NCI-H2081 treated with DMSO at 0.1 percent for 48 hours (cell line): Measurements from ENCODE around the gene SMCO4.
"Not testable (repeated sequence)": the region's sequence is repeated elsewhere in the genome, so short reads cannot be mapped to it uniquely, and the experiment has no call there.

Experiments used
- DNase-seq: peaks from one replicate; lab custom pipeline; 2025; lab: John Stamatoyannopoulos, UW

SMCO4 gene

GRCh38 chr11:93560199-93560932, 17.2 kb upstream of the SMCO4 start:
- DNase-seq = no peak

- DNase-seq = no peak
Observed at GRCh38 chr11:93559681-93560080, 16.5 kb upstream of the SMCO4 start.

- DNase-seq = no peak
Observed at GRCh38 chr11:93552874-93553273, 9.7 kb upstream of the SMCO4 start.

GRCh38 chr11:93549976-93550375, 6.8 kb upstream of the SMCO4 start:
- DNase-seq = no peak

- no peak for DNase-seq
Observed at GRCh38 chr11:93548679-93549319, 5.6 kb upstream of the SMCO4 start.

GRCh38 chr11:93547773-93548172, 4.6 kb upstream of the SMCO4 start:
- no peak for DNase-seq

GRCh38 chr11:93547028-93547427, 3.8 kb upstream of the SMCO4 start:
- DNase-seq = no peak

GRCh38 chr11:93545566-93545965, 2.4 kb upstream of the SMCO4 start:
- DNase-seq = no peak

- no peak for DNase-seq
Observed at GRCh38 chr11:93542811-93543229, 371 bp downstream of the SMCO4 start.

GRCh38 chr11:93541884-93542810, 1.0 kb downstream of the SMCO4 start:
- no peak for DNase-seq

- DNase-seq = no peak
Observed at GRCh38 chr11:93540896-93541553, 2.2 kb downstream of the SMCO4 start.

- DNase-seq = no peak
Observed at GRCh38 chr11:93540337-93540736, 2.9 kb downstream of the SMCO4 start.

GRCh38 chr11:93537767-93538261, 5.4 kb downstream of the SMCO4 start:
- DNase-seq = no peak

- no peak for DNase-seq
Observed at GRCh38 chr11:93537049-93537448, 6.1 kb downstream of the SMCO4 start.

- DNase-seq = no peak
Observed at GRCh38 chr11:93536101-93536861, 6.9 kb downstream of the SMCO4 start.

GRCh38 chr11:93535578-93535977, 7.6 kb downstream of the SMCO4 start:
- not testable (repeated sequence) for DNase-seq

GRCh38 chr11:93532806-93533205, 10.4 kb downstream of the SMCO4 start:
- DNase-seq = no peak

- no peak for DNase-seq
Observed at GRCh38 chr11:93532281-93532789, 10.9 kb downstream of the SMCO4 start.

GRCh38 chr11:93530468-93530826, 12.7 kb downstream of the SMCO4 start:
- DNase-seq = no peak

GRCh38 chr11:93529707-93530467, 13.3 kb downstream of the SMCO4 start:
- DNase-seq = no peak
